Vagina (tissue), 2 donors: ENCODE results near the gene GAB3.

Experiments used
- POLR2A ChIP-seq, 2 donors: fragments of 450-650 bp; IDR thresholded peaks; one replicate each; pipeline ENCODE4 v1.6.1; 2017; ENCODE audit warnings: antibody characterized with exemption in 2 of 2, mild to moderate bottlenecking in 2 of 2, moderate library complexity in 2 of 2
- POLR2AphosphoS5 ChIP-seq, 2 donors: sonication (generic); formaldehyde crosslinking; IDR thresholded peaks; one replicate each; pipeline ENCODE4 v1.9.0; 2017; ENCODE audit warnings: antibody characterized with exemption in 2 of 2, mild to moderate bottlenecking in 2 of 2, low read depth in 1 of 2; ENCODE audit not compliant: insufficient read depth in 1 of 2

DNA sequence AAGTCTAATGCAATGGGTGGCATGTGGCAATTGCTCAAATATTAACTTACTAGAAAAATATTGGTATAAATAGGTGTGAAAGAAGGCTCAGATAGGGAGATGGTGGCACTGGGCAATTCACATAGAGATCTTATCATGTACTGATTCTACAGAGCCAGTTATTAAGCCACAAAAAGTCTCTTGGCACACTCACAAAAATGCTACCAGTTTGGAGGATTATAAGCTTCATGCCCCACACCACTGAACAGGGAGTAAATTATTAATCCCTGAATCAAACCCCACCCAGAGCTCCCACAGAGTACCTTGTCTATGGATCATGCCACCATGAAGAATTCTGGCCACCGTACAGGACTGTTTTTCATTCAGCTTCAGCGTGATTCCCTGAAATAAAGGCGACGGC lies 40.6 kb upstream of the GAB3 start:
- TF ChIP-seq POLR2A (IDR thresholded peaks at IDR 0.05) (no peak), POLR2AphosphoS5 (IDR thresholded peaks at IDR 0.05; ENCODE audit: insufficient read depth in 1 of 2, low read depth in 1 of 2) (no peak)
